ENCODE results near the gene EVI2A.
"Not testable (repeated sequence)": the region's sequence is repeated elsewhere in the genome, so short reads cannot be mapped to it uniquely, and the experiment has no call there.

The EVI2A gene

GRCh38 chr17:31321481-31321880 lies at the start of gene EVI2A:
TSS of gene EVI2A (minus strand) at chr17:31321622. CDS start at chr17:31319013, 2,609 bp downstream.
- peak; percentile 21 for DNase-seq

DNA sequence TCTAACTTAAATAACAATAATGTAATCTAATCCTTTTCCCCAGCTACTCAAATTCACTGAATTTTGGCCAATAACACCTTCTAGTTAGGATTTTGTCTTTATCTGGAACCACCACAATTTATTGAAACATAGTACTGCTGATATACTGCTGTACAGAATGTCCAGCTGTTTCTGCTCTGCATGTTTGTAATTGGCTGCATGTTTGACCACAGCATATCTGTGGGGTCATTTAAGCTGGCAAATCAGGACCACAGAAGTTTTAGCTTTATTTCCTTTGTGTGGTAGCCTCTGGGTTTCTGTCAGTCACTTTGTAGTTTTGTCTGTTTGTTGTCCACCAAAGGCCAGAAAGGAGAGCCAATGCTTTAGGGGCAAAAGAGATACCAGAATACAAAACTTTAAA lies 47.8 kb upstream of the EVI2A start:
- DNase-seq = no peak

DNA sequence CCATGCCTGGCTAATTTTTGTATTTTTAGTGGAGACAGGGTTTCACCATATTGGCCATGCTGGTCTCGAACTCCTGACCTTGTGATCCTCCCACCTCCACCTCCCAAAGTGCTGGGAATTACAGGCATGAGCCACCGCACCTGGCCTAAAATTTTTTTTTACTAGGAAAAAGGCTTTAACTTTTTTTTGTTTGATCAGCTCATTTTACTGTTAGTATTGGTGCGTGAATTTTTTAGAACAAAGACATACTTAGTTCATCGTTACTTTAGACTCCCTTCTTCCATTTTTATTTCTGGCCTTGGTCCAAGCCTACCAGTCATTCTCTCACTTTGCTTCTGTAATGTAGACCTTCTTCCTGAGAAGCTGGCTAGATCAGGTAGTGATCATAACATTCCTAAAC lies 44.7 kb upstream of the EVI2A start:
- DNase-seq = no peak

DNA sequence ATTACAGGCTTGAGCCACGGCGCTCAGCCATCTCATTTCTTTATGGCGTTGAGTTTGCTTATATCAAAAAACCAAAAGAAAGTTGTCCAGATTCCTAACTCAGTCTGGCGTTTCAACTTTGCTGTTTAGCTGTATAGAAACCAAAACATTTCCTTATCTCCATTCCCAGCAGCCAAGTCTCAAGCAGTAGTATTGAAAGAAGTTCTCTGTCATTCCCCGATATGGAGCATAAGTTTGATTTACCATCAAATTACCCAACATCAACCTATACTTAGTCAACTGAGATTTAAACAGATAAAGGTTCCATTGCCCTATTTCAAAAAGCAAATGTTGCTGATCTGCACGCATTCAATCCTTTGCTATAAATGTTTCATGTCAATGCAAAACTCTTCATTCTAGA lies 42.6 kb upstream of the EVI2A start:
- DNase-seq = no peak

- DNase-seq = no peak
Measured at GRCh38 chr17:31357839-31358394, 36.5 kb upstream of the EVI2A start.

- DNase-seq = no peak
Measured at GRCh38 chr17:31357091-31357490, 35.7 kb upstream of the EVI2A start.

DNA sequence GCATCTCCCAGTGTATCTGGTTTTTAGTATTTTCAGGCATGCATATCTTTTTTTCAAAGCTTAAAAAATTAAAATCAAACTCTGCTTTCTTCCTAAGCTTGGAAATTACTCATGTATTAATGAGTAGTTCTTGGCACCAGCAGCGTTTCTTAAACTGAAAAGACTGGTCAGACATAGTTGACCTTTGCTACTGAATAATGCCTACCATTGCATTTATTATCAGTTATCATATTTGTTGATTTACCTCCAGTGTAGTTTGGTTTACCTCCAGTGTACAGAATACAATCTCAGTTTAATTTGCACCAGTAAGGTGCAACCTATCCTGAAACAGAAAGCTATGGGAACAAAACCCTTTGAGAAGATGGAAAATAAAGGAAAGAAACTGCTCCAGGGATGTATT lies 34.5 kb upstream of the EVI2A start:
- no peak for DNase-seq

DNA sequence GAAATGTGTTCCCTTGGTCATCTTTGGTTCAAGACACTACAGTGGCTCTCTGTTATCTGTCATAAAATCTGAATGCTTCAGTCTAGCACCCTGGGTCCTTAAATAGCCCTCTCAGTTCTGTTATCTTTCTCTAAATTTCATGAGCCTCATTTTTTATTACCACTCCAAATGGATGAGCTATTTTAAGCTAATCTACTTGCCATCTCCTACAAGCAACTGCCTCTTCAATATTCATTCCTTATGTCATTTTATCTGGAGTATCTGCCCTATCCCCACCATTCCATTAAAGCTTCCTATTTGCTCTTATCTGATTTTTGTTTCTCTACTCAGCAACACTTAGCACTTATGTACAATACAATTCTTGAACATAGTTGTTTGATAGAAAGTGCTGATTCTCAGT lies 28.0 kb upstream of the EVI2A start:
- no peak for DNase-seq

GRCh38 chr17:31345191-31345747 lies 23.8 kb upstream of the EVI2A start:
- not testable (repeated sequence) for DNase-seq

DNA sequence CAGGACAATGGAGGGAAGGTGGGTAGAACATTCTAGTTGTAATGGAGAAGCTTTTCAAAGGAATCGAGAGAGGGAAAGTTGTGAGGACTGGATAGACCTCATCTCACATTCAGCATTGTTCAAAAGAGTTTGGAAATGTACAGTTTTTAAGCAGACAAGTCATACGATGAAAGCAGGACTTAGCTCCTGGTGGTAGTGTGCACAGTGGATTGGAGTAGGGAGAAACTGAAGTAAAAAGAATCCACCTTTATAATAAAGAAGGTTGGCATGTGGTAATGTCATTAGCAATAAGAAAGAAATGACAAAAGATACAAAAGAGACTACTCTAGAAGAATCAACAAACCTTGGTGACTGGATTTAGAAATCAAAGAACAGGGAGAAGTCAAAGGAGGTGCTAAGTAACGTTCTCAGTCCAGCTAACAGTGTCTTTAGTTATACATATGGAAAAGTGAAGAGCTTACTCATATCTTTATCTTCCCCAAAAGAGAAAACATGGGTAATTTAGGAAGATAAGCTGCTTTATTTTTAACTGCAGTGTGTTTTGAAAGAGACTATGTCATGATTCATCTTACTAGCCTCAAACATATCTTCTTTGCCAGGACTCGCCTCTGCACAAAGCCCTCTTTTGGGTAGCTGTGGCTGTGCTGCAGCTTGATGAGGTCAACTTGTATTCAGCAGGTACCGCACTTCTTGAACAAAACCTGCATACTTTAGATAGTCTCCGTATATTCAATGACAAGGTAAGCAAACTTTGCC lies 18.7 kb upstream of the EVI2A start:
- DNase-seq = no peak

DNA sequence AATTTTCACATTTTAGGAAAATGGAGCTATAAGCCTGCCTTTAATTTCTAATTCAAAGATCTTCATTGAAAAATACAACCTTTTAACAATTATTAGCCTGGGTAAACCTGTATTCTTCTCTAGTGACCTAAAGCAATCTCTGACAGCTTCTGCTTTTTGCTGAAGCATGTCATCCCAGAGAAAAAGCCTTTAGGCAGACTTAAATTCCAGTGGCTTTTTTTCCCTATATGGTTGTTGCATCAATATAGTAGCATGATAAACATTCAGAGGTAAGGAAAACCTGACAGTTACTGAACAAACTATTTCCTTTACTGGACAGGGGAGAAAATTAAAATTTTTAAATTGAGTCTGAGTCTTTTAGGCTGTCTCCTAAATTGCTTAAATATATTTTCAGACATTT lies 7.8 kb upstream of the EVI2A start:
- DNase-seq = no peak

DNA sequence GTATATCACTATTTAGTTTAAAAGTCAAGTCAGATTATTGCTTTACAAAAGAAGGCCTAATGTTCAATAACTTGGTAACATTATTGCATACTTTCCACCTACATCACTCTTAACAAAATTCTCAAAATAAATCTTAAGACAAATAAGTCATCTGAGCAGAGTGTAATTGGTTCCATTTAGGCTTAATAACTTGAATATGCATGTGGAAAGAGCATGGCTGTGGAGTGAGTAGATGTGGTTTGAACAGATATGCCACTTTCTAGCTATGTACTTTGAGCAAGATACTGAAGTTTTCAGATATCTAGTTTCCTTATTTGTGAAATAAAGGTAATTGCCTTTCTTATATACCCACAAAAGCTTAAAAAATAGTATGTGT lies 6.7 kb upstream of the EVI2A start:
- DNase-seq = no peak

DNA sequence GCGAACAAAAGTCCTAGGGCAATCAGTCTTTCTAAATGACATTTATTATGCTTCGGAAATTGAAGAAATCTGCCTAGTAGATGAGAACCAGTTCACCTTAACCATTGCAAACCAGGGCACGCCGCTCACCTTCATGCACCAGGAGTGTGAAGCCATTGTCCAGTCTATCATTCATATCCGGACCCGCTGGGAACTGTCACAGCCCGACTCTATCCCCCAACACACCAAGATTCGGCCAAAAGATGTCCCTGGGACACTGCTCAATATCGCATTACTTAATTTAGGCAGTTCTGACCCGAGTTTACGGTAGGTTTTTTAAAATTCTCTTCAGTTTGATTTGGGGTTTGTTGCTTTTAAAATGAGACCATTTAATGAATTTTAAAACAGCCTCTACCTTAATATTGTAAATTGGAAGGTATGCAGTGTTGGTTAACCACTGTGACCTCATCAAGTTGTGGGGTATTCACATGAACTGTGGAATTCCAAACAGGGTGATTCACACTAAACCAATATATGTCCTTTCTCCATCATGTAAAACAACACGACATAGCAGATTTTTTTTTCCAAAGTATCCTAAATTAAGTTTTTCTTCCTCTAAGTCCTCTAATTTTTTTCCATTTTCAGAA lies 6.2 kb upstream of the EVI2A start:
- DNase-seq = no peak

GRCh38 chr17:31323551-31323950 lies 2.1 kb upstream of the EVI2A start:
- DNase-seq = no peak

DNA sequence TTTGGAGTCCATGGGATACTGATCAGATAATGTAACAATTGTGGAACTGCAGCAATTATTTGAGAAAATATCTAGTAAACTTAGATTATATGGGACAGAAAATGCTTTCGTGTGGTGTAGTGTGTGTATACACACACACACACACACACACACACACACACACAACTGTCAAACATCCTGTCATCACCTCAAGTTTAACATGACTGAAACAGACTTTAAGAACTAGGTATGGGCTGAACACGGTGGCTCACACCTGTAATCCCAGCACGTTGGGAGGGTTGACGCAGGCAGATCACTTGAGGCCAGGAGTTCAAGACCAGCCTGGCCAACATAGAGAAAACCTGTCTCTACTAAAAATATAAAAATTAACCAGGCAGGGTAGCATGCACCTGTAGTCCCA lies 544 bp upstream of the EVI2A start:
- no peak for DNase-seq

- no peak for DNase-seq
Measured at GRCh38 chr17:31320791-31321190, 631 bp downstream of the EVI2A start.

DNA sequence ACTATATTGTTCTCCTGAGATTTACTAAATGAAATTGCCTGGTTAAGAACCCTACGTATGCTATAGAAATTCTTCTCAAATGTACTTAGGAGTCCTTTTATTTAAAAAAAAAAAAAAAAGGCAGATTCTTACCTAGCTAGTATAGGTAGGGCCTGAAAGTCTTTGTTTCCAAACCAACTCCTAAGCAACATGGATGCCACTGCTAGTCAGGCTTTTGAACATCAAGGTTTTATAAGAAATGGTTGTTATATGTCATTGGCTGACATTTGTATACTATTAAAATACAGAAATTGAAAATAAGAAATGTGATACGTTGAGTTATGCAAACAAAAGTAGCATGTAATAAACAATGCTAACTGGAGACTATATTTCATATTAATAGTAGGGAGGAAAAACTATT lies 1.2 kb downstream of the EVI2A start:
- no peak for DNase-seq

GRCh38 chr17:31318851-31319661 lies 2.4 kb downstream of the EVI2A start:
- no peak for DNase-seq

GRCh38 chr17:31318298-31318801 lies 3.1 kb downstream of the EVI2A start:
- no peak for DNase-seq

DNA sequence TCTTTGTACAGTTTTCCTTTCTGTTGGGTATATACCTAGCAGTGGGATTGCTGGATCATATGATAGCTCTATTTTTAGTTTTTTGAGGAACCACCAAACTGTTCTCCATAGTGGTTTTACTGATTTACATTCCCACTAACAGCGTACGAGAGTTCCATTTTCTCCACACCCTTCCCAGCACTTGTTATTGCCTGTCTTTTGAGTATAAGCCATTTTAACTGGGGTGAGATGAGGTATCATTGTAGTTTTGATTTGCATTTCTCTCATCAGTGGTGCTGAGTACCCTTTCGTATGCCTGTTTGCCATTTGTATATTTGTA lies 6.7 kb downstream of the EVI2A start:
- DNase-seq = no peak

DNA sequence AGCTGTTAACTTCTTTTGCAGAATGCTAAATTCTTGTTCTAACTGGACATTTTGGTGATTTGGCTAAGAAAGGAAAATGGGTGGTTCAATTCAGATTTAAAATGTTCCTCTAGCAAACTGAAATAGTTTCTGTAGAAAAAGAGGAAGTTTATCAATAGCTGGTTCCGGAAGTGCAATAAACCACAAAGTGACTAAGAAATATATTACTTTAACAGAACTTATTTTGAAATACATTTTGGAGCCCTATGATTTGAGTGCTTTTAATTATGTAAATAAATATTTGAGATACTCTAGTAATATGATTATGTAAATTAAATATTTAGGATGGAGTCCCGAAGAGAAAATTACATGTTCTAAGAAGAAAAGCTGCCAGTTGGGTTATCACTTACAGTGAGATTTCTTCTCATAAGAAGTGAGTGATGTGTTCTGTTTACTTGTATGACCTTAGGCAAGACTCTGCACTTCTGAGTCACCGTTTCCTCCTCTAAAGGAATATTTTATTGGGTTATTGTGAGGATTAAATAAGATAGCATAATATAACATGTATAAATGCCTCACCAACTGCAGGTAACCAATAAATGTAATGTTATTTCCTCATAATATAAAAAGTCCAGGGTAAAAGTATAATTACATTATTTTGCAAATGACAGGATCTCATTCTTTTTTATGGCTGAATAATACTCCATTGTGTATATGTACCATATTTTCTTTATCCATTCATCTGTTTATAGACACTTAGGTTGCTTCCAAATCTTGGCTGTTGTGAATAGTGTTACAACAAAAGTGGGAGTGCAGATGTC lies 7.2 kb downstream of the EVI2A start, which contains the start of gene EVI2B:
EVI2B (minus strand) TSS at position 73 of the 800 bp plus-strand sequence. CDS start 8,445 bp downstream, outside the sequence.
- DNase-seq = no peak

DNA sequence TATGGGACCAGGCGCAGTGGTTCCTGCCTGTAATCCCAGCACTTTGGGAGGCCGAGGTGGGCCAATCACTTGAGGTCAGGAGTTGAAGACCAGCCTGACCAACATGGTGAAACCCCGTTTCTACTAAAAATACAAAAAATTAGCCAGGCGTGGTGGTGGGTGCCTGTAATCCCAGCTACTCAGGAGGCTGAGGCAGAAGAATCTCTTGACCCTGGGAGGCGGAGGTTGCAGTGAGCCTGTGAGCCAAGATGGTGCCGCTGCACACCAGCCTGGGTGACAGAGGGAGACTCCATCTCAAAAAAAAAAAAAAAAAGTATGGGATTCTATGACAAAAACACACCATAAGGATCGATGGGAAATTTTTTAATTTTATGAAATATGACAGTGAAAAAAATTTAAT lies 9.2 kb downstream of the EVI2A start:
- DNase-seq = not testable (repeated sequence)

Measured in right hindlimb (tissue), 1 donor.